ENCODE measurements around the gene ERC2.

The ERC2 gene

GRCh38 chr3:55564726-55565125, 903.5 kb downstream of the ERC2 start:
- DNase-seq, result no peak

- no peak for DNase-seq
Observed at GRCh38 chr3:55562700-55563099, 905.6 kb downstream of the ERC2 start.

- DNase-seq, result peak; percentile 56
Observed at GRCh38 chr3:55559500-55560423, 908.5 kb downstream of the ERC2 start.

- no peak for DNase-seq
Observed at GRCh38 chr3:55558316-55558715, 910.0 kb downstream of the ERC2 start.

GRCh38 chr3:55557549-55557948, 910.7 kb downstream of the ERC2 start:
- no peak for DNase-seq

- DNase-seq, result no peak
Observed at GRCh38 chr3:55556619-55557537, 911.4 kb downstream of the ERC2 start.

- no peak for DNase-seq
Observed at GRCh38 chr3:55555873-55556618, 912.2 kb downstream of the ERC2 start.

- no peak for DNase-seq
Observed at GRCh38 chr3:55554634-55555425, 913.4 kb downstream of the ERC2 start.

GRCh38 chr3:55551644-55552043, 916.6 kb downstream of the ERC2 start:
- no peak for DNase-seq

GRCh38 chr3:55549177-55549576, 919.1 kb downstream of the ERC2 start:
- no peak for DNase-seq

GRCh38 chr3:55546866-55547669, 921.2 kb downstream of the ERC2 start:
- no peak for DNase-seq

GRCh38 chr3:55545995-55546394, 922.3 kb downstream of the ERC2 start:
- DNase-seq, result no peak

- DNase-seq, result no peak
Observed at GRCh38 chr3:55544219-55544618, 924.0 kb downstream of the ERC2 start.

- no peak for DNase-seq
Observed at GRCh38 chr3:55543181-55543614, 925.1 kb downstream of the ERC2 start.

- no peak for DNase-seq
Observed at GRCh38 chr3:55541456-55541855, 926.8 kb downstream of the ERC2 start.

GRCh38 chr3:55541016-55541415, 927.3 kb downstream of the ERC2 start:
- DNase-seq, result no peak

GRCh38 chr3:55540579-55540978, 927.7 kb downstream of the ERC2 start:
- DNase-seq, result no peak

- DNase-seq, result no peak
Observed at GRCh38 chr3:55538158-55538557, 930.1 kb downstream of the ERC2 start.

- DNase-seq, result no peak
Observed at GRCh38 chr3:55537563-55537962, 930.7 kb downstream of the ERC2 start.

GRCh38 chr3:55537129-55537528, 931.1 kb downstream of the ERC2 start:
- DNase-seq, result no peak

- DNase-seq, result no peak
Observed at GRCh38 chr3:55534876-55535275, 933.4 kb downstream of the ERC2 start.

Data from NCI-H226 (cell line).